HEK293 (cell line): ENCODE measurements around the gene CNN2.

Source experiments
- BCL11B ChIP-seq: fragments of 450-650 bp; formaldehyde crosslinking; IDR thresholded peaks from 2 replicates; pipeline ENCODE4 v1.5.1; 2016; ENCODE audit warnings: low read depth, missing biosample characterization, missing genetic modification characterization
- GLI2 ChIP-seq: fragments of 450-650 bp; formaldehyde crosslinking; IDR thresholded peaks from 2 replicates; pipeline ENCODE4; 2017; ENCODE audit warnings: missing biosample characterization, missing genetic modification characterization, low read depth, borderline replicate concordance
- SCRT1 ChIP-seq: fragments of 450-650 bp; formaldehyde crosslinking; IDR thresholded peaks from 2 replicates; pipeline ENCODE4 v1.5.1; 2016; ENCODE audit warnings: missing biosample characterization, missing genetic modification characterization, borderline replicate concordance
- ZBTB1 ChIP-seq: fragments of 450-650 bp; formaldehyde crosslinking; IDR thresholded peaks from 2 replicates; pipeline ENCODE4 v1.5.1; 2016; ENCODE audit warnings: missing biosample characterization, missing genetic modification characterization
- ZNF157 ChIP-seq: fragments of 450-650 bp; formaldehyde crosslinking; IDR thresholded peaks from 2 replicates; pipeline ENCODE4 v1.5.1; 2016; ENCODE audit warnings: missing biosample characterization, missing genetic modification characterization
- ZNF174 ChIP-seq: fragments of 450-650 bp; formaldehyde crosslinking; IDR thresholded peaks from 2 replicates; pipeline ENCODE4 v1.5.0; 2017; ENCODE audit warnings: missing biosample characterization, mild to moderate bottlenecking, missing genetic modification characterization
- ZNF175 ChIP-seq: fragments of 450-650 bp; formaldehyde crosslinking; IDR thresholded peaks from 2 replicates; pipeline ENCODE4 v1.5.1; 2016; ENCODE audit warnings: missing biosample characterization, missing genetic modification characterization
- ZNF19 ChIP-seq: fragments of 450-650 bp; formaldehyde crosslinking; IDR thresholded peaks from 2 replicates; pipeline ENCODE4; 2016; ENCODE audit warnings: missing biosample characterization, missing genetic modification characterization, low read depth
- ZNF239 ChIP-seq: fragments of 450-650 bp; formaldehyde crosslinking; IDR thresholded peaks from 2 replicates; pipeline ENCODE4 v1.5.1; 2016; ENCODE audit warnings: missing biosample characterization, missing genetic modification characterization
- ZNF292 ChIP-seq: fragments of 450-650 bp; formaldehyde crosslinking; IDR thresholded peaks from 2 replicates; pipeline ENCODE4 v1.5.1; 2016; ENCODE audit warnings: low read depth, missing biosample characterization, missing genetic modification characterization, borderline replicate concordance
- ZNF311 ChIP-seq: fragments of 450-650 bp; formaldehyde crosslinking; IDR thresholded peaks from 2 replicates; pipeline ENCODE4 v1.5.1; 2017; ENCODE audit warnings: missing biosample characterization, missing genetic modification characterization, borderline replicate concordance
- ZNF324 ChIP-seq: fragments of 450-650 bp; formaldehyde crosslinking; IDR thresholded peaks from 2 replicates; pipeline ENCODE4 v1.5.1; 2016; ENCODE audit warnings: missing biosample characterization, missing genetic modification characterization
- ZNF394 ChIP-seq: fragments of 450-650 bp; formaldehyde crosslinking; IDR thresholded peaks from 2 replicates; pipeline ENCODE4 v1.5.1; 2016; ENCODE audit warnings: missing biosample characterization, missing genetic modification characterization, mild to moderate bottlenecking, moderate library complexity, borderline replicate concordance
- ZNF548 ChIP-seq: fragments of 450-650 bp; formaldehyde crosslinking; IDR thresholded peaks from 2 replicates; pipeline ENCODE4 v1.5.1; 2016; ENCODE audit warnings: missing biosample characterization, missing genetic modification characterization
- ZNF610 ChIP-seq: fragments of 450-650 bp; formaldehyde crosslinking; IDR thresholded peaks from 2 replicates; pipeline ENCODE4 v1.5.1; 2016; ENCODE audit warnings: missing biosample characterization, missing genetic modification characterization, borderline replicate concordance
- ZNF791 ChIP-seq: fragments of 450-650 bp; formaldehyde crosslinking; IDR thresholded peaks from 2 replicates; pipeline ENCODE4 v1.5.1; 2016; ENCODE audit warnings: missing biosample characterization, missing genetic modification characterization
- ZNF843 ChIP-seq: fragments of 450-650 bp; formaldehyde crosslinking; IDR thresholded peaks from 2 replicates; pipeline ENCODE4 v1.5.1; 2016; ENCODE audit warnings: missing biosample characterization, missing genetic modification characterization
- ZSCAN30 ChIP-seq: fragments of 450-650 bp; IDR thresholded peaks from 2 replicates; pipeline ENCODE4 v1.5.1; 2018; ENCODE audit warnings: missing biosample characterization, mild to moderate bottlenecking, missing genetic modification characterization, moderate library complexity
- TF ChIP-seq, protein P1 (sequence below): fragments of 450-650 bp; formaldehyde crosslinking; IDR thresholded peaks from 2 replicates; pipeline ENCODE4 v1.5.1; 2017; ENCODE audit warnings: missing biosample characterization, missing genetic modification characterization
- TF ChIP-seq, protein P2 (sequence below): fragments of 450-650 bp; formaldehyde crosslinking; IDR thresholded peaks from 2 replicates; pipeline ENCODE4 v1.5.1; 2017; ENCODE audit warnings: missing biosample characterization, missing genetic modification characterization
- TF ChIP-seq, protein P3 (sequence below): fragments of 450-650 bp; formaldehyde crosslinking; IDR thresholded peaks from 2 replicates; pipeline ENCODE4 v1.5.1; 2016; ENCODE audit warnings: missing biosample characterization, missing genetic modification characterization
- TF ChIP-seq, protein P4 (sequence below): fragments of 450-650 bp; formaldehyde crosslinking; IDR thresholded peaks from 2 replicates; pipeline ENCODE4 v1.5.1; 2017; ENCODE audit warnings: missing biosample characterization, mild to moderate bottlenecking, missing genetic modification characterization, moderate library complexity
- TF ChIP-seq, protein P5 (sequence below): fragments of 450-650 bp; formaldehyde crosslinking; optimal IDR thresholded peaks from 2 replicates; pipeline ENCODE3; 2016; ENCODE audit warnings: missing biosample characterization, mild to moderate bottlenecking, missing genetic modification characterization
- TF ChIP-seq, protein P6 (sequence below): fragments of 450-650 bp; formaldehyde crosslinking; IDR thresholded peaks from 2 replicates; pipeline ENCODE4 v1.5.1; 2016; ENCODE audit warnings: missing biosample characterization, missing genetic modification characterization
- TF ChIP-seq, protein P7 (sequence below): fragments of 450-650 bp; formaldehyde crosslinking; IDR thresholded peaks from 2 replicates; pipeline ENCODE4 v1.5.1; 2016; ENCODE audit warnings: missing biosample characterization, missing genetic modification characterization

The CNN2 gene

DNA sequence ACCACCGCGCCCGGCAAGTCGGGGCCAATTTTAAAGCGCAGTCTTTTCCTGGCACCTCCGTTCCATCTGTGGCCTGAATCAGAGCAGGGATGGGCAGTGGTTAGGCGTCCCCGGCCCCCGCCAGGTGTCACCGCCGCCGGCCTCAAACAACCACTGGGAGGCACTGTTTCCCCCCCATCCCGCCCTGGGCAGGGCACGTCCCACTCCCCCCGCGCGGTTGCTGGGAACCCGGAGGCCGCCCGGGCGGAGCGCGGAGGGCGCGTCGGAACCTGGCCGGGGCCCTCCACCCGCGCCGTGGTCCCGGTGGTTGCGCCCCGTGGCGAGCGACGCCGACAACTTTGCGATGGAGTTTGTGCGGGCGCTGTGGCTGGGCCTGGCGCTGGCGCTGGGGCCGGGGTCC, 26.3 kb upstream of the CNN2 start, which contains the start of gene GRIN3B (continued):
- TF ChIP-seq ZNF19 (tag by site-specific recombination): no peak
- no peak for TF ChIP-seq ZNF292
- TF ChIP-seq BCL11B (tag by site-specific recombination): peak; percentile 84
- TF ChIP-seq ZNF157 (tag by site-specific recombination): no peak
- TF ChIP-seq ZNF548 (tag by site-specific recombination): no peak
- no peak for TF ChIP-seq ZNF174 (tag by site-specific recombination)
- TF ChIP-seq ZNF324 (tag by site-specific recombination): no peak
- TF ChIP-seq, protein P1, sequence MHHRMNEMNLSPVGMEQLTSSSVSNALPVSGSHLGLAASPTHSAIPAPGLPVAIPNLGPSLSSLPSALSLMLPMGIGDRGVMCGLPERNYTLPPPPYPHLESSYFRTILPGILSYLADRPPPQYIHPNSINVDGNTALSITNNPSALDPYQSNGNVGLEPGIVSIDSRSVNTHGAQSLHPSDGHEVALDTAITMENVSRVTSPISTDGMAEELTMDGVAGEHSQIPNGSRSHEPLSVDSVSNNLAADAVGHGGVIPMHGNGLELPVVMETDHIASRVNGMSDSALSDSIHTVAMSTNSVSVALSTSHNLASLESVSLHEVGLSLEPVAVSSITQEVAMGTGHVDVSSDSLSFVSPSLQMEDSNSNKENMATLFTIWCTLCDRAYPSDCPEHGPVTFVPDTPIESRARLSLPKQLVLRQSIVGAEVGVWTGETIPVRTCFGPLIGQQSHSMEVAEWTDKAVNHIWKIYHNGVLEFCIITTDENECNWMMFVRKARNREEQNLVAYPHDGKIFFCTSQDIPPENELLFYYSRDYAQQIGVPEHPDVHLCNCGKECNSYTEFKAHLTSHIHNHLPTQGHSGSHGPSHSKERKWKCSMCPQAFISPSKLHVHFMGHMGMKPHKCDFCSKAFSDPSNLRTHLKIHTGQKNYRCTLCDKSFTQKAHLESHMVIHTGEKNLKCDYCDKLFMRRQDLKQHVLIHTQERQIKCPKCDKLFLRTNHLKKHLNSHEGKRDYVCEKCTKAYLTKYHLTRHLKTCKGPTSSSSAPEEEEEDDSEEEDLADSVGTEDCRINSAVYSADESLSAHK (tag by site-specific recombination): peak; percentile 40; the same call in 1 of the 2 replicates
- TF ChIP-seq SCRT1 (tag by site-specific recombination): no peak
- TF ChIP-seq ZNF843 (tag by site-specific recombination): no peak
- TF ChIP-seq ZNF175 (tag by site-specific recombination): no peak
- TF ChIP-seq ZNF610 (tag by site-specific recombination): no peak
- TF ChIP-seq, protein P2, sequence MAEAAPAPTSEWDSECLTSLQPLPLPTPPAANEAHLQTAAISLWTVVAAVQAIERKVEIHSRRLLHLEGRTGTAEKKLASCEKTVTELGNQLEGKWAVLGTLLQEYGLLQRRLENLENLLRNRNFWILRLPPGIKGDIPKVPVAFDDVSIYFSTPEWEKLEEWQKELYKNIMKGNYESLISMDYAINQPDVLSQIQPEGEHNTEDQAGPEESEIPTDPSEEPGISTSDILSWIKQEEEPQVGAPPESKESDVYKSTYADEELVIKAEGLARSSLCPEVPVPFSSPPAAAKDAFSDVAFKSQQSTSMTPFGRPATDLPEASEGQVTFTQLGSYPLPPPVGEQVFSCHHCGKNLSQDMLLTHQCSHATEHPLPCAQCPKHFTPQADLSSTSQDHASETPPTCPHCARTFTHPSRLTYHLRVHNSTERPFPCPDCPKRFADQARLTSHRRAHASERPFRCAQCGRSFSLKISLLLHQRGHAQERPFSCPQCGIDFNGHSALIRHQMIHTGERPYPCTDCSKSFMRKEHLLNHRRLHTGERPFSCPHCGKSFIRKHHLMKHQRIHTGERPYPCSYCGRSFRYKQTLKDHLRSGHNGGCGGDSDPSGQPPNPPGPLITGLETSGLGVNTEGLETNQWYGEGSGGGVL (tag by site-specific recombination): peak; percentile 78
- TF ChIP-seq, protein P3, sequence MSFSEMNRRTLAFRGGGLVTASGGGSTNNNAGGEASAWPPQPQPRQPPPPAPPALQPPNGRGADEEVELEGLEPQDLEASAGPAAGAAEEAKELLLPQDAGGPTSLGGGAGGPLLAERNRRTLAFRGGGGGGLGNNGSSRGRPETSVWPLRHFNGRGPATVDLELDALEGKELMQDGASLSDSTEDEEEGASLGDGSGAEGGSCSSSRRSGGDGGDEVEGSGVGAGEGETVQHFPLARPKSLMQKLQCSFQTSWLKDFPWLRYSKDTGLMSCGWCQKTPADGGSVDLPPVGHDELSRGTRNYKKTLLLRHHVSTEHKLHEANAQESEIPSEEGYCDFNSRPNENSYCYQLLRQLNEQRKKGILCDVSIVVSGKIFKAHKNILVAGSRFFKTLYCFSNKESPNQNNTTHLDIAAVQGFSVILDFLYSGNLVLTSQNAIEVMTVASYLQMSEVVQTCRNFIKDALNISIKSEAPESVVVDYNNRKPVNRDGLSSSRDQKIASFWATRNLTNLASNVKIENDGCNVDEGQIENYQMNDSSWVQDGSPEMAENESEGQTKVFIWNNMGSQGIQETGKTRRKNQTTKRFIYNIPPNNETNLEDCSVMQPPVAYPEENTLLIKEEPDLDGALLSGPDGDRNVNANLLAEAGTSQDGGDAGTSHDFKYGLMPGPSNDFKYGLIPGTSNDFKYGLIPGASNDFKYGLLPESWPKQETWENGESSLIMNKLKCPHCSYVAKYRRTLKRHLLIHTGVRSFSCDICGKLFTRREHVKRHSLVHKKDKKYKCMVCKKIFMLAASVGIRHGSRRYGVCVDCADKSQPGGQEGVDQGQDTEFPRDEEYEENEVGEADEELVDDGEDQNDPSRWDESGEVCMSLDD (tag by site-specific recombination): peak; percentile 63; the same call in 1 of the 2 replicates
- no peak for TF ChIP-seq ZBTB1
- no peak for TF ChIP-seq ZNF394 (tag by site-specific recombination)
- no peak for TF ChIP-seq ZNF239 (tag by site-specific recombination)
- TF ChIP-seq, protein P4, sequence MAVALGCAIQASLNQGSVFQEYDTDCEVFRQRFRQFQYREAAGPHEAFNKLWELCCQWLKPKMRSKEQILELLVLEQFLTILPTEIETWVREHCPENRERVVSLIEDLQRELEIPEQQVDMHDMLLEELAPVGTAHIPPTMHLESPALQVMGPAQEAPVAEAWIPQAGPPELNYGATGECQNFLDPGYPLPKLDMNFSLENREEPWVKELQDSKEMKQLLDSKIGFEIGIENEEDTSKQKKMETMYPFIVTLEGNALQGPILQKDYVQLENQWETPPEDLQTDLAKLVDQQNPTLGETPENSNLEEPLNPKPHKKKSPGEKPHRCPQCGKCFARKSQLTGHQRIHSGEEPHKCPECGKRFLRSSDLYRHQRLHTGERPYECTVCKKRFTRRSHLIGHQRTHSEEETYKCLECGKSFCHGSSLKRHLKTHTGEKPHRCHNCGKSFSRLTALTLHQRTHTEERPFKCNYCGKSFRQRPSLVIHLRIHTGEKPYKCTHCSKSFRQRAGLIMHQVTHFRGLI (tag by site-specific recombination): peak; percentile 39; the same call in 1 of the 2 replicates
- no peak for TF ChIP-seq ZNF311 (tag by site-specific recombination)
- TF ChIP-seq GLI2 (tag by site-specific recombination): no peak
- TF ChIP-seq, protein P5, sequence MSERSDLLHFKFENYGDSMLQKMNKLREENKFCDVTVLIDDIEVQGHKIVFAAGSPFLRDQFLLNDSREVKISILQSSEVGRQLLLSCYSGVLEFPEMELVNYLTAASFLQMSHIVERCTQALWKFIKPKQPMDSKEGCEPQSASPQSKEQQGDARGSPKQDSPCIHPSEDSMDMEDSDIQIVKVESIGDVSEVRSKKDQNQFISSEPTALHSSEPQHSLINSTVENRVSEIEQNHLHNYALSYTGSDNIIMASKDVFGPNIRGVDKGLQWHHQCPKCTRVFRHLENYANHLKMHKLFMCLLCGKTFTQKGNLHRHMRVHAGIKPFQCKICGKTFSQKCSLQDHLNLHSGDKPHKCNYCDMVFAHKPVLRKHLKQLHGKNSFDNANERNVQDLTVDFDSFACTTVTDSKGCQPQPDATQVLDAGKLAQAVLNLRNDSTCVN (tag by site-specific recombination): peak; percentile 76
- TF ChIP-seq, protein P6, sequence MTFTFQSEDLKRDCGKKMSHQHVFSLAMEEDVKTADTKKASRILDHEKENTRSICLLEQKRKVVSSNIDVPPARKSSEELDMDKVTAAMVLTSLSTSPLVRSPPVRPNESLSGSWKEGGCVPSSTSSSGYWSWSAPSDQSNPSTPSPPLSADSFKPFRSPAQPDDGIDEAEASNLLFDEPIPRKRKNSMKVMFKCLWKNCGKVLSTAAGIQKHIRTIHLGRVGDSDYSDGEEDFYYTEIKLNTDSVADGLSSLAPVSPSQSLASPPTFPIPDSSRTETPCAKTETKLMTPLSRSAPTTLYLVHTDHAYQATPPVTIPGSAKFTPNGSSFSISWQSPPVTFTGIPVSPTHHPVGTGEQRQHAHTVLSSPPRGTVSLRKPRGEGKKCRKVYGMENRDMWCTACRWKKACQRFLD: no peak
- TF ChIP-seq ZSCAN30 (tag by site-specific recombination): peak; percentile 89
- TF ChIP-seq, protein P7, sequence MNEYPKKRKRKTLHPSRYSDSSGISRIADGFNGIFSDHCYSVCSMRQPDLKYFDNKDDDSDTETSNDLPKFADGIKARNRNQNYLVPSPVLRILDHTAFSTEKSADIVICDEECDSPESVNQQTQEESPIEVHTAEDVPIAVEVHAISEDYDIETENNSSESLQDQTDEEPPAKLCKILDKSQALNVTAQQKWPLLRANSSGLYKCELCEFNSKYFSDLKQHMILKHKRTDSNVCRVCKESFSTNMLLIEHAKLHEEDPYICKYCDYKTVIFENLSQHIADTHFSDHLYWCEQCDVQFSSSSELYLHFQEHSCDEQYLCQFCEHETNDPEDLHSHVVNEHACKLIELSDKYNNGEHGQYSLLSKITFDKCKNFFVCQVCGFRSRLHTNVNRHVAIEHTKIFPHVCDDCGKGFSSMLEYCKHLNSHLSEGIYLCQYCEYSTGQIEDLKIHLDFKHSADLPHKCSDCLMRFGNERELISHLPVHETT (tag by site-specific recombination): peak; percentile 82
- TF ChIP-seq ZNF791 (tag by site-specific recombination): no peak
